ENCODE data around the gene OR4K1.
"Not testable (repeated sequence)": the region's sequence is repeated elsewhere in the genome, so short reads cannot be mapped to it uniquely, and the experiment has no call there.

The OR4K1 gene

DNA sequence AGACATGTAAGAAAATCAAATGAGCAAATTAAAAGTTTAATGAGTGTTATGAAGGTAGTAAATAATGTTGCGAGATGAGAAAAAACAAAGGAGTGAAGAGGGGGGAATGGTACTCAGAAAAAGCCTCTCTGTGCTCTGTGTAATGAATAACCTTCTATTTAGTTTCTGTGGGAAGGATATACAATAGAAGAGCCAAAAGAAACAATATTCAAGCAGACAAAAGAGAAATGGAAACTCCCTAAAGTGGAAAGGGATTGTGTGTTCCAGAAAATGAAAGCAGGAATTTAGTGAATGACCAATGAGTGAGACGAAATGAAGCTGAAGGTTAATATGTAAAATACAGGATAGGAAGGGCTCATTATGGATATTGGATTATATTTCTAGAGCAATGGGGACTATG, 18.5 kb downstream of the OR4K1 start:
- TF ChIP-seq ZNF8 (CRISPR knock-in tag; IDR thresholded peaks at IDR 0.05) (no peak), OSR1 (CRISPR knock-in tag; IDR thresholded peaks at IDR 0.05) (no peak), ZNF70 (CRISPR knock-in tag; IDR thresholded peaks at IDR 0.05) (no peak), TSHZ2 (CRISPR knock-in tag; IDR thresholded peaks at IDR 0.05) (no peak), CSDC2 (CRISPR knock-in tag; IDR thresholded peaks at IDR 0.05) (no peak), ZFP30 (CRISPR knock-in tag; IDR thresholded peaks at IDR 0.05) (no peak), ESRRG (CRISPR knock-in tag; IDR thresholded peaks at IDR 0.05) (no peak), RARB (CRISPR knock-in tag; IDR thresholded peaks at IDR 0.05) (no peak), GLIS3 (CRISPR knock-in tag; IDR thresholded peaks at IDR 0.05) (no peak), ZNF565 (CRISPR knock-in tag; conservative IDR thresholded peaks at IDR 0.05; ENCODE audit: low read depth) (no peak), TOX (CRISPR knock-in tag; IDR thresholded peaks at IDR 0.05; ENCODE audit: borderline replicate concordance) (no peak), PATZ1 (CRISPR knock-in tag; IDR thresholded peaks at IDR 0.05; ENCODE audit: borderline replicate concordance) (no peak)
- no peak for ATAC-seq

- not testable (repeated sequence) for ATAC-seq
Observed at GRCh38 chr14:19969735-19970134, 39.0 kb downstream of the OR4K1 start.

DNA sequence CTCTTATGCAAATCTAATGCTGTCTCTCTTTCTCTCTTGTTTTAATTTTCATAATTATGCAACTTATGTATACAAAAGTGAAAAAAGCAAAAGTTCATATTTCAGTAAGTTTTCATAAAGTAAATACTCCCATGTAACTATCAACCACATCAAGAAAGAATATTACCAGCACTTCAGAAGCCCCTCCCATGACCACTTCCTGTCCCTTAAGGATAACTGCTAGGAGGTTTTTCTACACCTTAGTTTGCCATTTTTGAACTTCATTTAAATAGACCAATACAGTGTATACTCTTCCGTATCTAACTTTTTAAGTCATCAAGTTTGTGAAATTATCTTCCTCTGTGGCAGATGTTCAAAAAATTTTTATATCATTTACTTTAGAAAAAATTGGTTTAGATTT, 44.1 kb downstream of the OR4K1 start:
- ATAC-seq, result no peak
- TF ChIP-seq TCF4 (CRISPR knock-in tag; IDR thresholded peaks at IDR 0.05; ENCODE audit: borderline replicate concordance) (no peak), PATZ1 (CRISPR knock-in tag; IDR thresholded peaks at IDR 0.05; ENCODE audit: borderline replicate concordance) (no peak), PPARA (CRISPR knock-in tag; IDR thresholded peaks at IDR 0.05; ENCODE audit: borderline replicate concordance) (no peak), ZFP3 (CRISPR knock-in tag; IDR thresholded peaks at IDR 0.05) (no peak), TOX (CRISPR knock-in tag; IDR thresholded peaks at IDR 0.05; ENCODE audit: borderline replicate concordance) (no peak), CREB5 (CRISPR knock-in tag; IDR thresholded peaks at IDR 0.05; ENCODE audit: low read depth) (no peak), OSR1 (CRISPR knock-in tag; IDR thresholded peaks at IDR 0.05) (no peak), ZNF565 (CRISPR knock-in tag; conservative IDR thresholded peaks at IDR 0.05; ENCODE audit: low read depth) (no peak), BACH2 (CRISPR knock-in tag; IDR thresholded peaks at IDR 0.05; ENCODE audit: borderline replicate concordance) (no peak), ZNF8 (CRISPR knock-in tag; IDR thresholded peaks at IDR 0.05) (no peak)

DNA sequence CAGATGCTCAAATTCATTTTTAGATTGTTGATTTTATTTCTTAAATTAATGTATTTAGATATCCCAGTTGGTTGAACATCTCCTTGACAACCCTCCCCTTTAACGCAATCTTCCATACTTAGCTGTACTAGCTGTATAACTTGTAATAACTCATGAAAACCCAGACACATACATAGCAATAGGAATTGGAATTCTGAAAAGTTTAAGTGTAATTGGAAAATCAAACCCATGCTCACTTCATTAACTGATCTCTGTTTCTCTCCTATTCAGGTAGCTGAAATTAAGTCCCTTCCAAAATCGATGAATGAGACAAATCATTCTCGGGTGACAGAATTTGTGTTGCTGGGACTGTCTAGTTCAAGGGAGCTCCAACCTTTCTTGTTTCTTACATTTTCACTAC, 44.6 kb downstream of the OR4K1 start, which contains the start of gene OR4K15:
Gene OR4K15 (plus strand): TSS at position 301 of the 400 bp plus-strand sequence. CDS start 0 bp downstream, at position 301.
- TF ChIP-seq SNAI2 (CRISPR knock-in tag; IDR thresholded peaks at IDR 0.05), result no peak
- ATAC-seq, result no peak
